ENCODE results near the gene OPTN. TPM values are rescaled to one million over a fixed set of nuclear protein-coding genes. Genes with fewer than 3 reads are reported as not detected.
"Not testable (repeated sequence)": the region's sequence is repeated elsewhere in the genome, so short reads cannot be mapped to it uniquely, and the experiment has no call there.

OPTN gene
- total RNA-seq, 2 experiments from 2014 or later, result 86.8 to 99.6 TPM

DNA sequence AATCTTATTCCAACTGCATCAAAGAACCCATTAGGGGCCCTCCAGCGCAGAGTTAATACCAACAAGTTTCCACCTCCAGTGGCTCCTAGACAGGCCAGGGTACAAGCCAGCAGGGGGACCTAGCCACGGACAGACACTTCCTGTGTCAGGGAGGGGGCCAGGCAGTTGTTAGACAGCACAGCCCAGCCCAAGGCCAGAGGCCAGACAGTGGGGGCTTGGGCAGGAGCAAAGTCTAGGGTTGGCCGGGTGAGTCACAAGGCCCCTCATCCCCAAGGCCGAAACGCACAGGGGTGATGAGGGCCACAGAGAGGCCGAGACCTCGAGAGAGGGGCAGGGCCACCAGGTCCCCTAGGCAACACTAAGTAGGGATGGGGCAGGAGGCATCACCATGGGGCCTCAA is 19.3 kb upstream of the OPTN start:
- DNase-seq, result no peak
- H3K36me3 Mint-ChIP-seq (ENCODE audit: low read depth), result no peaks in the 10 kb centered on the region
- intact Hi-C loops (cut with DNase I, micrococcal nuclease), result no loop called here
- Histone ChIP-seq H3K27me3 (ENCODE audit: control insufficient read depth in 1 of 2, insufficient read depth in 2 of 2, low read length in 2 of 2) (peaks cover 7 to 11% of the 10 kb centered on the region in 2 experiments), H3K27ac (ENCODE audit: low read depth in 1 of 2, low read length in 2 of 2) (no peak overlapping the region), H3K4me3 (ENCODE audit: low read length) (no peak overlapping the region), H3K36me3 (ENCODE audit: insufficient read depth, low read length) (no peaks in the 10 kb centered on the region), H3K9me3 (ENCODE audit: control insufficient read depth in 1 of 2, insufficient read depth in 1 of 2, low read length in 2 of 2) (peaks cover 36 to 48% of the 10 kb centered on the region in 2 experiments), H3K4me1 (ENCODE audit: insufficient read depth, low read length) (no peaks in the 10 kb centered on the region)
- POLR2A ChIA-PET, result no interaction called here
- peaks cover 16% of the 10 kb centered on the region for H3K27me3 Mint-ChIP-seq
- H3K27ac Mint-ChIP-seq, result no peak overlapping the region
- no peak for ATAC-seq (ENCODE audit: poor library complexity)
- CTCF ChIA-PET, result no interaction called here
- peaks cover 20% of the 10 kb centered on the region for H3K9me3 Mint-ChIP-seq
- no peaks in the 10 kb centered on the region for H3K4me1 Mint-ChIP-seq (ENCODE audit: low read depth)
- TF ChIP-seq, protein P1, sequence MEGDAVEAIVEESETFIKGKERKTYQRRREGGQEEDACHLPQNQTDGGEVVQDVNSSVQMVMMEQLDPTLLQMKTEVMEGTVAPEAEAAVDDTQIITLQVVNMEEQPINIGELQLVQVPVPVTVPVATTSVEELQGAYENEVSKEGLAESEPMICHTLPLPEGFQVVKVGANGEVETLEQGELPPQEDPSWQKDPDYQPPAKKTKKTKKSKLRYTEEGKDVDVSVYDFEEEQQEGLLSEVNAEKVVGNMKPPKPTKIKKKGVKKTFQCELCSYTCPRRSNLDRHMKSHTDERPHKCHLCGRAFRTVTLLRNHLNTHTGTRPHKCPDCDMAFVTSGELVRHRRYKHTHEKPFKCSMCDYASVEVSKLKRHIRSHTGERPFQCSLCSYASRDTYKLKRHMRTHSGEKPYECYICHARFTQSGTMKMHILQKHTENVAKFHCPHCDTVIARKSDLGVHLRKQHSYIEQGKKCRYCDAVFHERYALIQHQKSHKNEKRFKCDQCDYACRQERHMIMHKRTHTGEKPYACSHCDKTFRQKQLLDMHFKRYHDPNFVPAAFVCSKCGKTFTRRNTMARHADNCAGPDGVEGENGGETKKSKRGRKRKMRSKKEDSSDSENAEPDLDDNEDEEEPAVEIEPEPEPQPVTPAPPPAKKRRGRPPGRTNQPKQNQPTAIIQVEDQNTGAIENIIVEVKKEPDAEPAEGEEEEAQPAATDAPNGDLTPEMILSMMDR (IDR thresholded peaks at IDR 0.05), result no peak
- H3K4me3 Mint-ChIP-seq, result no peak overlapping the region

DNA sequence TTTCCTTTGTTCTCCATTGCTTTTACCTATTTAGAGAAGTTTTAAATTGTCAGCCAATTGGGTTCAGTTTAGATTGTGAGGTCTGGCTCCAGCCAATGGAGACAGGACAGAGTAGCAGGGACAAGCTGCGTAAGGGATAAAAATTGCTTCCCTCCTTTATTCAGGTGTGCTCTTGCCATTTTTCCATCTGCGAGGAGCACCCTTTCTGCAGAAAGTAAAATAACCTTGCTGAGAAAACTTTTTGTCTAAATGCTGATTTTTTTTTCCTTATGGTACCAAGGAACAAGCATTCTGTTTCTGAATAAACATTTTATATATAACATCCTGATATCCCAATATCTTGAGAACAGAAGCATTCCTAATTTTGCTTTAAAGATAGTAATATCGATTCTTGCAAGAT is 16.3 kb upstream of the OPTN start:
- not testable (repeated sequence) for ATAC-seq (ENCODE audit: poor library complexity); H3K27me3 Mint-ChIP-seq

DNA sequence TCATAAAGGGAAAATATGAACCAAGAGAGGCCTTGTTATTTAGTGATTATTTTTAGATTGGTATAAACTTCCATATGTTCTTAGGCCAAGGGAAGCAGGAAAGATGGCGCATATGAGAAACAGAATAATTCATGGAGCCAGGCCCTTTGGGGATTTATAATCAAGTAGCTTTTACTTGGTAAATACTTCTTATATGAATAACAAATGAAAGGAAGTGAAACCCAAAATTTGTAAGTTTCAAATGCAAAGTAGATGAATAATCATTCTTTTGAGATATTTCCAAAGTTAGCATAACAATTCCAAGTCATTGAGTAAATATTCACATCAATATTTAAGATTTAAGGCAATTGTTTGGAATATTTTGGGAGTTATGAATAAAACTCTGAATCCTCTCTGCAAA is 13.9 kb upstream of the OPTN start:
- TF ChIP-seq, protein P1 (IDR thresholded peaks at IDR 0.05), result no peak
- Histone ChIP-seq H3K36me3 (ENCODE audit: insufficient read depth, low read length) (no peaks in the 10 kb centered on the region), H3K9me3 (ENCODE audit: control insufficient read depth in 1 of 2, insufficient read depth in 1 of 2, low read length in 2 of 2) (peaks cover 22 to 30% of the 10 kb centered on the region in 2 experiments), H3K4me3 (ENCODE audit: low read length) (no peak overlapping the region), H3K27me3 (ENCODE audit: control insufficient read depth in 1 of 2, insufficient read depth in 2 of 2, low read length in 2 of 2) (no peaks in the 10 kb centered on the region), H3K4me1 (ENCODE audit: insufficient read depth, low read length) (no peaks in the 10 kb centered on the region), H3K27ac (ENCODE audit: low read depth in 1 of 2, low read length in 2 of 2) (no peak overlapping the region)
- intact Hi-C loops (cut with DNase I, micrococcal nuclease), result no loop called here
- ChIA-PET POLR2A (no interaction called here), CTCF (no interaction called here)
- H3K9me3 Mint-ChIP-seq, result peaks cover 13% of the 10 kb centered on the region
- no peaks in the 10 kb centered on the region for H3K4me1 Mint-ChIP-seq (ENCODE audit: low read depth)
- H3K36me3 Mint-ChIP-seq (ENCODE audit: low read depth), result no peaks in the 10 kb centered on the region
- H3K27me3 Mint-ChIP-seq, result no peaks in the 10 kb centered on the region
- no peak for DNase-seq
- ATAC-seq (ENCODE audit: poor library complexity), result no peak
- H3K4me3 Mint-ChIP-seq, result no peak overlapping the region
- no peak overlapping the region for H3K27ac Mint-ChIP-seq

More for the DNA sequence above, 16.3 kb upstream of the OPTN start:
- H3K4me1 ChIP-seq (ENCODE audit: insufficient read depth, low read length); intact Hi-C loops (cut with DNase I, micrococcal nuclease); H3K27ac ChIP-seq (ENCODE audit: low read depth in 1 of 2, low read length in 2 of 2); CTCF ChIA-PET; H3K27ac Mint-ChIP-seq; POLR2A ChIA-PET; H3K4me3 ChIP-seq (ENCODE audit: low read length); H3K27me3 ChIP-seq (ENCODE audit: control insufficient read depth in 1 of 2, insufficient read depth in 2 of 2, low read length in 2 of 2); H3K4me1 Mint-ChIP-seq (ENCODE audit: low read depth); H3K4me3 Mint-ChIP-seq; H3K36me3 Mint-ChIP-seq (ENCODE audit: low read depth); H3K36me3 ChIP-seq (ENCODE audit: insufficient read depth, low read length); DNase-seq: not testable (repeated sequence)
- peaks cover 36 to 48% of the 10 kb centered on the region in 2 experiments for H3K9me3 ChIP-seq (ENCODE audit: control insufficient read depth in 1 of 2, insufficient read depth in 1 of 2, low read length in 2 of 2)
- peaks cover 20% of the 10 kb centered on the region for H3K9me3 Mint-ChIP-seq

DNA sequence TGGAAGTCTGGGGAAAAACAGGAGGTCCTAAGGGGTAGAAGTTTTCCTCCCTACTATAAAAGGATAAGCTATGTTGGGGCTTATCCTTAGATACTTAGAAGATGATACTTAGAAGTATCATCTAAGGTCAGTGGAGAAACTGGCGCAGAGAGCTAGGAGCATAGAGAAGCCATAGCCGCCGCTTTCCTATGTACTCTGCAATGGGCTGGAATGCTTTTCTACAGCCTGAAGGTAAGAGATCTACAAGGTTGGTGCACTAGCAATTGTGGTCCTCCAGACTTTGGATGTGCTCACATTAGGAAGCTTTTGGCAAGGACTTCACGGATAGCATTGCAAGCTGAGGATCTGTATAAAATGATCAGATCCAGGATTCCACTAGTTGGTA is 12.4 kb upstream of the OPTN start:
- intact Hi-C loops (cut with DNase I, micrococcal nuclease), result no loop called here
- POLR2A ChIA-PET, result no interaction called here
- H3K4me3 ChIP-seq (ENCODE audit: low read length), result no peak overlapping the region
- H3K36me3 Mint-ChIP-seq (ENCODE audit: low read depth), result no peaks in the 10 kb centered on the region
- CTCF ChIA-PET, result no interaction called here
- no peaks in the 10 kb centered on the region for H3K4me1 ChIP-seq (ENCODE audit: insufficient read depth, low read length)
- H3K4me3 Mint-ChIP-seq, result no peak overlapping the region
- H3K9me3 Mint-ChIP-seq, result peaks cover 5% of the 10 kb centered on the region
- no peak overlapping the region for H3K27ac Mint-ChIP-seq
- ATAC-seq (ENCODE audit: poor library complexity) (no peak), DNase-seq (no peak)
- H3K4me1 Mint-ChIP-seq (ENCODE audit: low read depth), result no peaks in the 10 kb centered on the region
- H3K27me3 ChIP-seq (ENCODE audit: control insufficient read depth in 1 of 2, insufficient read depth in 2 of 2, low read length in 2 of 2), result no peaks in the 10 kb centered on the region
- peaks cover 21 to 22% of the 10 kb centered on the region in 2 experiments for H3K9me3 ChIP-seq (ENCODE audit: control insufficient read depth in 1 of 2, insufficient read depth in 1 of 2, low read length in 2 of 2)
- TF ChIP-seq, protein P1 (IDR thresholded peaks at IDR 0.05), result no peak
- H3K36me3 ChIP-seq (ENCODE audit: insufficient read depth, low read length), result no peaks in the 10 kb centered on the region
- peaks cover 5% of the 10 kb centered on the region for H3K27me3 Mint-ChIP-seq
- H3K27ac ChIP-seq (ENCODE audit: low read depth in 1 of 2, low read length in 2 of 2), result no peak overlapping the region

All from CD4-positive, alpha-beta T cell (primary cell).